22Rv1 (cell line): ENCODE results near the gene C19orf44.

Source experiments
- H3K27ac ChIP-seq: fragments of 450-650 bp; 2 replicates; pipeline ENCODE4 v1.5.1; 2017
- CTCF ChIP-seq: fragments of 450-650 bp; IDR thresholded peaks from 2 replicates; pipeline ENCODE4 v1.5.1; 2017; ENCODE audit warnings: mild to moderate bottlenecking
- ZFX ChIP-seq: fragments of 450-650 bp; IDR thresholded peaks from 2 replicates; pipeline ENCODE4 v1.6.1; 2017; ENCODE audit warnings: antibody characterized with exemption, borderline replicate concordance

C19orf44 gene

GRCh38 chr19:16470541-16470910, 25.7 kb upstream of the C19orf44 start:
- H3K27ac ChIP-seq, result peak overlapping the region; percentile 61; the same call in 1 of the 2 replicates
- TF ChIP-seq CTCF (no peak), ZFX (no peak)

DNA sequence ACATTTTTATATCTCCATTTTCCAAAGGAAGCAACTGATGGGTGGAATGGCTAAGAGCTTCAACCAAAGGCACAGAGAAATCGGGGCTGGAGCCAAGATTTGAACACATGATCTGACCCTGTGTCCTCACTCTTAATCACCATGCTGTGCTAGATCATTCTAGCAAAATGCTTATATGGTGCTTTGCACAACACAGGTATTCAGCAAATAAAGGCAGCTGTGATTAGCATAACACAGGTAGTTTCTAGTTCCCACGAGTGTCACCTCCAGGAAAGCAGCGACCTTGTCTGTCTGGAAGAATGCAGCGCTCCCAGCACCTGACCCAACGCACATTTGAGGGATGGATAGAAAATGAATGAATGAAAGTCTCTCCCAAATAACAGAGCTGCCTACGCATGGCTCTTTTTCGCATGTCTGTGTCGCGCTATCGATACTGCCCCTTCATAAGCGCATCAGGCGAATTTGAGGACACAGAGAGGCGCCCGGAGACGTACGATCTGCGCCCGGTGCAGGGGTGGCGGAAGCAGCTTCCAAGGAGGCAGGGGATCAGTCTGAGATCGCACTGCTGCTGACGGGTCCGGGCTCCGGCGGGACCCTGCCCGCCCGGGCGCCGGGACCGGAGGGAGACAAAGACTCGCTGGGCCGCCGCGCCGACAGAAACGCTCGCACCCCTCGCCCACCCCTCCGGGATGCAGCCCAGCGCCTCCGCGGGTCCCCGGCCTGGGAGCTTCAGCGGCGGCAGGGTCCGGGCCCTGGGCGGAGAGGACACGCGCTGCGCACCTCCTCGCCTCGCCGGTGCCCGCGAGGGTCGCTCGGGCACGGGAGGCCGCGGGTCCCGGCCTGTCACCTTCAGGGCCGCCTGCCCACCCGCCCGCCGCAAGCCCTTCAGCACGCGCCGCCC, 25.0 kb upstream of the C19orf44 start:
- TF ChIP-seq CTCF, result no peak
- peak overlapping the region; percentile 61 for H3K27ac ChIP-seq

- H3K27ac ChIP-seq, result peak overlapping the region; percentile 50; the same call in 1 of the 2 replicates
These were observed 23.7 kb upstream of the C19orf44 start for GRCh38 chr19:16472559-16472899.

- no peak overlapping the region for H3K27ac ChIP-seq
- no peak for TF ChIP-seq CTCF
- TF ChIP-seq ZFX, result no peak
These were observed 23.2 kb upstream of the C19orf44 start for GRCh38 chr19:16472992-16473391.

DNA sequence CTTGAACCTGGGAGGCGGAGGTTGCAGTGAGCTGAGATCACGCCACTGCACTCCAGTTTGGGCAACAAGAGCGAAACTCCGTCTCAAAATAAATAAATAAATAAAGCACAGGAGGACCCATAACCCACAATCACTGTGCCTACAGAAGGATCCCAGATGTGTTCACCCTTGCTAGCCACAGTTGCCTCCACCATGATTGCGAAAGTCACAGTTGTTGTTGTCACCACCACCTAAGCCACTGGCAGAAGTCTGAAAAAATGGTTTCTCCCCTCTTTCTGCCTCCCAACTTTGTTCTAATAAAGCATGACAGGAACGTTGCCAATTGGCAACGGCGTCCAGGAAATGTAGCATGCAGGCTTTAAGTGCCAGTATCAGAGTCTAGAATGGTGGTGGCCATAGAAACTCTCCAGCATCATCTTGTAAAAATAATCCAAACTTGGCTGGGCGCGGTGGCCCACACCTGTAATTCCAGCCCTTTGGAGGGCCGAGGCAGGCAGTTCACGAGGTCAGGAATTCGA, 22.3 kb upstream of the C19orf44 start:
- no peak for TF ChIP-seq CTCF
- TF ChIP-seq ZFX, result no peak
- no peak overlapping the region for H3K27ac ChIP-seq

DNA sequence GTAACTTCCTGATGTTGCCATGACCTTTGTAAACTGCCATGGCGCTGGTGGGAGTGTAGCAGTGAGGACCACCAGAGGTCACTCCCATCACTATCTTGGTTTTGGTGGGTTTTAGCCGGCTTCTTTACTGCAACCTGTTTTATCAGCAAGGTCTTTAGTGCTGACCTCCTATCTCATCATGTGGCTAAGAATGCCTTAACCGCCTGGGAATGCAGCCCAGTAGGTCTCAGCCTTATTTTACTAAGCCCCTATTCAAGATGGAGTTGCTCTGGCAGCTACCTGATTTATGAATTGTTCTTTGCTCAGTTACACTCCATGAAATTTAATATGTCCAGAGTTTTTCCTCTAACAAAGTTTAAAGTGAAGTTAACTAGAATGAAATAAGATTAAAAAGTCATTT, 19.8 kb upstream of the C19orf44 start:
- TF ChIP-seq ZFX (no peak), CTCF (no peak)
- H3K27ac ChIP-seq, result no peak overlapping the region

DNA sequence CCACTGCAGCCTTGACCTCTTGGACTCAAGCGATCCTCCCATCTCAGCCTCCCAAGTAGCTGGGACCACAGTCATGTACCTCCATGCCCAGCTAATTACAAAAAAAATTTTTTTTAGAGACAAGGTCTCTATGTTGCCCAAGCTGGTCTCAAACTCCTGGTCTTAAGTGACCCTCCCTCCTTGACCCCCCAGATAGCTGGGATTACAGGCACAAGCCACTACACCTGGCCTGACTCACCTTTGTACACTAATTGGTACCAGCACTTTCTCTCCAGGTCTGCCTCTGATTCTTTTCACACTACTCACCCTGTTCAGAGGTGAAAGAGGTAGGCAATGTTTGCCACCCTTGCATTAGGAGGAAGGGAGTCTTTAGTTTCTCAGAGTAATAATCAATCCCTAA, 18.9 kb upstream of the C19orf44 start:
- no peak for TF ChIP-seq ZFX
- TF ChIP-seq CTCF, result no peak
- H3K27ac ChIP-seq, result no peak overlapping the region
